ENCODE measurements around the gene SRSF10. TPM values are rescaled to one million over a fixed set of nuclear protein-coding genes. Genes with fewer than 3 reads are reported as not detected.
A peak's percentile ranks its signal among the peaks of the same experiment; 100 is the strongest.

The SRSF10 gene
- total and polyA plus RNA-seq, 9 of the 15 experiments (the other 6 are each of a cell fraction or from before 2014, with no cell fraction given), result 154 to 264 (median 205) TPM

GRCh38 chr1:23964790-23965740 lies 15.1 kb downstream of the SRSF10 start (continued):
- TF ChIP-seq ZNF318 (IDR thresholded peaks at IDR 0.05; ENCODE audit: borderline replicate concordance in 1 of 2, low read depth in 1 of 2), result peak in 1 of 2 experiments; percentile 70; a peak in 1 of 4 replicates
- TF ChIP-seq CEBPB (tag; IDR thresholded peaks at IDR 0.05), result peak; percentile 95
- TF ChIP-seq KHSRP (IDR thresholded peaks at IDR 0.05), result peak; percentile 14; the same call in 1 of the 2 replicates
- 0 out of 2 replicates have a peak, but pooled peaks have one; percentile 20 for TF ChIP-seq CXXC5 (CRISPR knock-in tag; IDR thresholded peaks at IDR 0.05)
- 0 out of 2 replicates have a peak, but pooled peaks have one; percentile 25 for TF ChIP-seq ADNP (tag; IDR thresholded peaks at IDR 0.05)
- TF ChIP-seq, protein P1, sequence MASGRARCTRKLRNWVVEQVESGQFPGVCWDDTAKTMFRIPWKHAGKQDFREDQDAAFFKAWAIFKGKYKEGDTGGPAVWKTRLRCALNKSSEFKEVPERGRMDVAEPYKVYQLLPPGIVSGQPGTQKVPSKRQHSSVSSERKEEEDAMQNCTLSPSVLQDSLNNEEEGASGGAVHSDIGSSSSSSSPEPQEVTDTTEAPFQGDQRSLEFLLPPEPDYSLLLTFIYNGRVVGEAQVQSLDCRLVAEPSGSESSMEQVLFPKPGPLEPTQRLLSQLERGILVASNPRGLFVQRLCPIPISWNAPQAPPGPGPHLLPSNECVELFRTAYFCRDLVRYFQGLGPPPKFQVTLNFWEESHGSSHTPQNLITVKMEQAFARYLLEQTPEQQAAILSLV (tag; IDR thresholded peaks at IDR 0.05), result no peak
- TF ChIP-seq POLR2B (IDR thresholded peaks at IDR 0.05; ENCODE audit: low read depth, partially characterized antibody), result peak; percentile 19
- peak; percentile 76 for TF ChIP-seq ARID1B (IDR thresholded peaks at IDR 0.05)
- TF ChIP-seq ATF7 (IDR thresholded peaks at IDR 0.05), result peak; percentile 49; the same call in 1 of the 2 replicates
- no peak for TF ChIP-seq CEBPG (CRISPR knock-in tag; IDR thresholded peaks at IDR 0.05)
- peak; percentile 85 to 92 for TF ChIP-seq CEBPG (tag; conservative IDR thresholded peaks at IDR 0.05 in 1 of 2, IDR thresholded peaks at IDR 0.05 in 1 of 2)
- TF ChIP-seq GABPB1 (CRISPR knock-in tag; IDR thresholded peaks at IDR 0.05), result 0 out of 2 replicates have a peak, but pooled peaks have one; percentile 21
- TF ChIP-seq JUN (IDR thresholded peaks at IDR 0.05; ENCODE audit: borderline replicate concordance, low read depth, low read length), result no peak
- no peak for TF ChIP-seq JUN (CRISPR knock-in tag; IDR thresholded peaks at IDR 0.05; ENCODE audit: borderline replicate concordance)
- no peak for TF ChIP-seq ZNF77 (CRISPR knock-in tag; IDR thresholded peaks at IDR 0.05)
- TF ChIP-seq ZC3H11A (IDR thresholded peaks at IDR 0.05; ENCODE audit: low read depth, low read length), result no peak

All from K562 (cell line).